OCI-LY7 (cell line): ENCODE measurements around the gene MGME1.

Experiments
- EZH2phosphoT487 ChIP-seq: fragments of 200-600 bp; sonication (generic); IDR thresholded peaks from 2 replicates; pipeline ENCODE4 v1.6.1; 2018; ENCODE audit warnings: low read depth, borderline replicate concordance, mild to moderate bottlenecking, mixed run types, antibody characterized with exemption, low read length, moderate library complexity, mixed read lengths
- TF ChIP-seq, protein P1 (sequence below): fragments of 200-600 bp; sonication (generic); conservative IDR thresholded peaks from 2 replicates; pipeline ENCODE4 v1.5.1; 2014; ENCODE audit warnings: mild to moderate bottlenecking, antibody characterized with exemption, low read length, moderate library complexity, mixed read lengths

DNA sequence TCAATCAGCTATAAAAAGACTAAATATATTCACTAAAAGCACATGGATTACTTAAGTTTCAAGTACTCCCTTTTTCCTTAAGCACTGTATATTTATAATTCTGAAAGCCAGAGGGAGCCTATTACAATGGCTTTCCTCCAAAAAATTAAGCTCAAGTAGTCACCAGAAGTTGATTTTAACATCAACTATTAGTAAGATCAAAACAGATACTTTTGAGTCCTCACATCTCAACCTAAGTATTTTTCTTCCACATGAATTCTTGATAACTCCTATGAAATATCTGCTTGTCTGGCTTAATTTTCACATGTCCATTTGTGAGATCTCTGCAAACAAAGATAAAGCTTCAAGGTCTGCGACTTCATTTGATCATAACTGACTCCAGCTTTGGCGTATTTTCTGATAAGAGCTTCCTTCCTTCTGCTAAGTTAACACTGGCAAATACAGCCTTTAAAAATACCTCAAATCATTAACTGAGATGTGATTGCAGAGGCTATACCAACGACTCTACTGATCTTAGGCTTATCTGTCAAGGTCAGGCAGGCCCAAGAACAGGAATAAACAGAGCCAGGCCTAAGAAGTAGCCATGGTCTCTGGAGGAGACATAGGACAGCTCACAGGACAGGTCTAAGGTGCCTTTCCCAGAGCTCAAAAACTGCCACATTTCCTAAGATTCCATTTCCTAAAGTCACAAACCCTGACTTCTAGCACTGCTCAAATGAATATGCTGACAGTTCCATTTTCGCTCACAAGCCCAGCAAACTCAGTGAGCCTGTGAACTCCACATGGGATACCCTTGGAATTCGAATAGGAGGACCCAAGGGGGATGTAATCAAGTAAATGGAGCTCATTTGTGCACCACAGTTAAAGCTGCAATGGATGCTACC, 10.2 kb upstream of the MGME1 start:
- TF ChIP-seq, protein P1, sequence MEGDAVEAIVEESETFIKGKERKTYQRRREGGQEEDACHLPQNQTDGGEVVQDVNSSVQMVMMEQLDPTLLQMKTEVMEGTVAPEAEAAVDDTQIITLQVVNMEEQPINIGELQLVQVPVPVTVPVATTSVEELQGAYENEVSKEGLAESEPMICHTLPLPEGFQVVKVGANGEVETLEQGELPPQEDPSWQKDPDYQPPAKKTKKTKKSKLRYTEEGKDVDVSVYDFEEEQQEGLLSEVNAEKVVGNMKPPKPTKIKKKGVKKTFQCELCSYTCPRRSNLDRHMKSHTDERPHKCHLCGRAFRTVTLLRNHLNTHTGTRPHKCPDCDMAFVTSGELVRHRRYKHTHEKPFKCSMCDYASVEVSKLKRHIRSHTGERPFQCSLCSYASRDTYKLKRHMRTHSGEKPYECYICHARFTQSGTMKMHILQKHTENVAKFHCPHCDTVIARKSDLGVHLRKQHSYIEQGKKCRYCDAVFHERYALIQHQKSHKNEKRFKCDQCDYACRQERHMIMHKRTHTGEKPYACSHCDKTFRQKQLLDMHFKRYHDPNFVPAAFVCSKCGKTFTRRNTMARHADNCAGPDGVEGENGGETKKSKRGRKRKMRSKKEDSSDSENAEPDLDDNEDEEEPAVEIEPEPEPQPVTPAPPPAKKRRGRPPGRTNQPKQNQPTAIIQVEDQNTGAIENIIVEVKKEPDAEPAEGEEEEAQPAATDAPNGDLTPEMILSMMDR, result no peak
- TF ChIP-seq EZH2phosphoT487, result no peak
